Measurements from ENCODE around the gene SYNGR2.

The SYNGR2 gene

DNA sequence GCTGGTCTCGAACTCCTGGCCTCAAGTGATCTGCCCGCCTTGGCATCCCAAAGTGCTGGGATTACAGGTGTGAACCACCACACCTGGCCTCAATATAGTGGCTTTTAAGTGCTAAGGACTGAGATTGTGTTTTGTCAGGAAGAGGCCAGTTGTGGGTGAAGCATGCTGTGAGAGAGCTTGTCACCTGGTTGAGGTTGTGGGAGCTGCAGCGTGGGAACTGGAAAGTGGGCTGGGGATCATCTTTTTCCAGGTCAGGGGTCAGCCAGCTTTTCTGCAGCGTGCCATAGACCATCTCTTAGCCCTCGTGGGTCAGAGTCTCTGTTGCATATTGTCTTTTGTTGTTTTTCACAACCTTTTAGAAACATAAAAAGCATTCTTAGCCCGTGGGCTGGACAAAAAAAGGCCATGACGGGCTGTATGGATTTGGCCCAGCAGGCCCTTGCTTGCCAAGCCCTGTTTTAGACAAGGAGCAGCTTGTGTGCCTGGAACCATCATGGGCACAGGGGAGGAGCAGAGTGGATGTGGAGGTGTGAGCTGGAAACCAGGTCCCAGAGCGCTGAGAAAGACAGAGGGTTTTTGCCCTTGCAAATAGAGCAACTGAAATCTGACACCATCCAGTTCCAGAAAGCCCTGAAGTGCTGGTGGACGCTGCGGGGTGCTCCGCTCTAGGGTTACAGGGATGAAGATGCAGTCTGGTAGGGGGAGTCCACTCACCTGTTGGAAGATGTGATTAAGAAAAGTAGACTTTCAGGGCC, 51.2 kb downstream of the SYNGR2 start:
- H3K27me3 ChIP-seq, result no peaks in the 10 kb centered on the region
- no peak for TF ChIP-seq Cebpa-rat (IDR thresholded peaks at IDR 0.05)
- H3K9ac ChIP-seq, result peak overlapping the region in 1 of 11 experiments; percentile 13; a peak in 1 of 22 replicates
- H3K4me1 ChIP-seq, result peaks cover 10 to 25% (median 21%) of the 10 kb centered on the region in 10 experiments
- H3K27ac ChIP-seq, result no peak overlapping the region
- H3K4me2 ChIP-seq, result no peak overlapping the region
- peaks cover 0 to 92% (median 82%) of the 10 kb centered on the region in 11 experiments; a peak in 20 of 22 replicates for H3K36me3 ChIP-seq
- no peaks in the 10 kb centered on the region for H3K9me3 ChIP-seq (replicated peaks in 1 of 11)
- H3K4me3 ChIP-seq, result no peak overlapping the region
- peaks cover 0 to 56% (median 25%) of the 10 kb centered on the region in 11 experiments; a peak in 11 of 22 replicates for H4K20me1 ChIP-seq
